HepG2 (cell line): ENCODE results near the gene TFAP2E. TPM values are rescaled to one million over a fixed set of nuclear protein-coding genes. Genes with fewer than 3 reads are reported as not detected.

Experiments used
- DMTF1 ChIP-seq: sonication (generic); formaldehyde crosslinking; IDR thresholded peaks from 2 replicates; pipeline ENCODE4 v1.4.0; 2020; ENCODE audit warnings: mild to moderate bottlenecking, missing genetic modification reagents
- NPAS2 ChIP-seq: sonication (generic); formaldehyde crosslinking; IDR thresholded peaks from 2 replicates; pipeline ENCODE4 v1.8.0; 2022; ENCODE audit warnings: mild to moderate bottlenecking, missing genetic modification reagents, borderline replicate concordance
- PHF8 ChIP-seq: sonication (generic); formaldehyde crosslinking; IDR thresholded peaks from 2 replicates; pipeline ENCODE4 v1.5.0; 2020; ENCODE audit warnings: missing genetic modification reagents
- ZNF687 ChIP-seq: sonication (generic); formaldehyde crosslinking; IDR thresholded peaks from 2 replicates; pipeline ENCODE4 v1.5.1; 2020; ENCODE audit warnings: mild to moderate bottlenecking, missing genetic modification reagents, moderate library complexity
- polyA plus RNA-seq, 8 experiments: library from polyadenylated mRNA; depleted of rRNA in 3 of 8; stranded (reverse) in 7 of 8; unstranded in 1 of 8; fragments of >200 nt; fragmentation: Illumina TruSeq in 4 of 8; extraction: Trizol in 4 of 8; gene quantifications; 2 replicates each; pipeline versions ENCODE4 v1.2.1 to v1.2.3, GENCODE V29; 2011 to 2016; ENCODE audit warnings: low read depth in 4 of 8, missing spikeins in 1 of 8, mixed read lengths in 1 of 8; ENCODE audit not compliant: insufficient read depth in 1 of 8
- total RNA-seq, 5 experiments: library from RNA; depleted of rRNA; stranded (reverse); fragments of >200 nt; fragmentation: Illumina TruSeq; extraction: Trizol; gene quantifications; 2 replicates each; pipeline ENCODE4 v1.2.3, GENCODE V29; 2016; ENCODE audit warnings: low read depth in 1 of 5

The TFAP2E gene
- total and polyA plus RNA-seq, 2 of the 13 experiments (the other 11 are each of a cell fraction or from before 2014, with no cell fraction given), result 0.31 to 0.41 TPM

- TF ChIP-seq NPAS2 (CRISPR knock-in tag) (no peak), ZNF687 (CRISPR knock-in tag) (peak; percentile 68), PHF8 (CRISPR knock-in tag) (peak; percentile 17; the same call in 1 of the 2 replicates), DMTF1 (CRISPR knock-in tag) (no peak)
These were observed at the start of gene TFAP2E (continued) for GRCh38 chr1:35573198-35574124.
